Stimulated activated naive CD8-positive, alpha-beta T cell treated with anti-CD3 and anti-CD28 coated beads, Interleukin-15, amount 100 ng/mL, for 72 hours (primary cell): ENCODE measurements around the gene HSPB9.

Source experiments
- ATAC-seq: fragments of 150-1000 bp; cut with Tn5 transposase; 2 replicates; pipeline ENCODE4 v1.10.0; 2021; ENCODE audit warnings: mild to moderate bottlenecking, moderate library complexity
- DNase-seq, 2 donors: peaks; one replicate each; pipeline ENCODE4 v3.0.0; 2021 to 2022
- H3K27ac Mint-ChIP-seq, 2 donors: one replicate each; pipeline ENCODE4 v1.8.0; 2022; ENCODE audit warnings: mild to moderate bottlenecking in 2 of 2, mixed read lengths in 2 of 2, moderate library complexity in 2 of 2
- H3K27me3 Mint-ChIP-seq: one replicate; pipeline ENCODE4 v1.8.0; 2022; ENCODE audit warnings: mixed read lengths
- H3K4me1 Mint-ChIP-seq: one replicate; pipeline ENCODE4 v1.8.0; 2022; ENCODE audit warnings: mild to moderate bottlenecking, mixed read lengths
- H3K4me3 Mint-ChIP-seq, 2 donors: one replicate each; pipeline ENCODE4 v1.8.0; 2022; ENCODE audit warnings: mild to moderate bottlenecking in 2 of 2, mixed read lengths in 2 of 2, moderate library complexity in 1 of 2
- H3K9me3 Mint-ChIP-seq, 2 donors: one replicate each; pipeline ENCODE4 v1.8.0; 2022; ENCODE audit warnings: mixed read lengths in 2 of 2

HSPB9 gene

GRCh38 chr17:42122371-42123303 is at the start of gene HSPB9:
HSPB9 (plus strand) TSS chr17:42122804; CDS start chr17:42122851, 47 bp downstream.
- ATAC-seq: no peak
- H3K9me3 Mint-ChIP-seq: no peaks in the 10 kb centered on the region
- H3K4me3 Mint-ChIP-seq: peak within 1 kb of the TSS; percentile 78 to 81
- H3K27ac Mint-ChIP-seq: peak within 1 kb of the TSS; percentile 61 to 85
- DNase-seq: no peak
- no peaks in the 10 kb centered on the region for H3K27me3 Mint-ChIP-seq
- H3K4me1 Mint-ChIP-seq: peaks cover 36% of the 10 kb centered on the region

GRCh38 chr17:42075789-42076188 is 46.8 kb upstream of the HSPB9 start:
- H3K4me3 Mint-ChIP-seq: no peak overlapping the region
- H3K4me1 Mint-ChIP-seq: peaks cover 20% of the 10 kb centered on the region
- DNase-seq: no peak
- H3K27me3 Mint-ChIP-seq: peaks cover 28% of the 10 kb centered on the region
- no peak for ATAC-seq
- no peak overlapping the region for H3K27ac Mint-ChIP-seq
- H3K9me3 Mint-ChIP-seq: no peaks in the 10 kb centered on the region

- no peaks in the 10 kb centered on the region for H3K9me3 Mint-ChIP-seq
- no peak overlapping the region for H3K4me3 Mint-ChIP-seq
- ATAC-seq: no peak
- no peak for DNase-seq
- H3K4me1 Mint-ChIP-seq: peaks cover 12% of the 10 kb centered on the region
- H3K27me3 Mint-ChIP-seq: peaks cover 18% of the 10 kb centered on the region
- no peak overlapping the region for H3K27ac Mint-ChIP-seq
Observed at GRCh38 chr17:42076797-42077559, 45.6 kb upstream of the HSPB9 start.

- Mint-ChIP-seq H3K9me3 (no peaks in the 10 kb centered on the region), H3K27me3 (peaks cover 15% of the 10 kb centered on the region), H3K4me1 (peaks cover 9% of the 10 kb centered on the region), H3K4me3 (no peak overlapping the region), H3K27ac (no peak overlapping the region)
- ATAC-seq: no peak
- no peak for DNase-seq
Observed at GRCh38 chr17:42077755-42078154, 44.8 kb upstream of the HSPB9 start.

- Mint-ChIP-seq H3K4me3 (no peak overlapping the region), H3K27ac (no peak overlapping the region), H3K27me3 (peaks cover 7% of the 10 kb centered on the region), H3K4me1 (peaks cover 1% of the 10 kb centered on the region), H3K9me3 (no peaks in the 10 kb centered on the region)
- DNase-seq (no peak), ATAC-seq (no peak)
Observed at GRCh38 chr17:42078396-42079043, 44.1 kb upstream of the HSPB9 start.

GRCh38 chr17:42079541-42079940 is 43.1 kb upstream of the HSPB9 start:
- DNase-seq (no peak), ATAC-seq (no peak)
- no peak overlapping the region for H3K27ac Mint-ChIP-seq
- H3K4me1 Mint-ChIP-seq: no peaks in the 10 kb centered on the region
- H3K9me3 Mint-ChIP-seq: no peaks in the 10 kb centered on the region
- H3K4me3 Mint-ChIP-seq: no peak overlapping the region
- H3K27me3 Mint-ChIP-seq: no peaks in the 10 kb centered on the region

- Mint-ChIP-seq H3K27ac (no peak overlapping the region), H3K27me3 (no peaks in the 10 kb centered on the region), H3K4me3 (no peak overlapping the region), H3K4me1 (no peaks in the 10 kb centered on the region), H3K9me3 (no peaks in the 10 kb centered on the region)
- ATAC-seq (no peak), DNase-seq (no peak)
Observed at GRCh38 chr17:42081516-42082129, 41.0 kb upstream of the HSPB9 start.

- Mint-ChIP-seq H3K4me3 (no peak overlapping the region), H3K27me3 (peaks cover 16% of the 10 kb centered on the region), H3K4me1 (no peaks in the 10 kb centered on the region), H3K27ac (no peak overlapping the region), H3K9me3 (no peaks in the 10 kb centered on the region)
- ATAC-seq (no peak), DNase-seq (no peak)
Observed at GRCh38 chr17:42087042-42087701, 35.4 kb upstream of the HSPB9 start.

GRCh38 chr17:42087736-42088705 is 34.6 kb upstream of the HSPB9 start:
- H3K4me1 Mint-ChIP-seq: no peaks in the 10 kb centered on the region
- no peak for DNase-seq
- no peak overlapping the region for H3K27ac Mint-ChIP-seq
- peaks cover 23% of the 10 kb centered on the region for H3K27me3 Mint-ChIP-seq
- no peak overlapping the region for H3K4me3 Mint-ChIP-seq
- ATAC-seq: no peak
- H3K9me3 Mint-ChIP-seq: no peaks in the 10 kb centered on the region

- ATAC-seq: no peak
- H3K27me3 Mint-ChIP-seq: peaks cover 23% of the 10 kb centered on the region
- no peak for DNase-seq
- no peaks in the 10 kb centered on the region for H3K9me3 Mint-ChIP-seq
- no peaks in the 10 kb centered on the region for H3K4me1 Mint-ChIP-seq
- no peak overlapping the region for H3K27ac Mint-ChIP-seq
- H3K4me3 Mint-ChIP-seq: no peak overlapping the region
Observed at GRCh38 chr17:42088736-42089135, 33.9 kb upstream of the HSPB9 start.

- no peaks in the 10 kb centered on the region for H3K4me1 Mint-ChIP-seq
- H3K4me3 Mint-ChIP-seq: no peak overlapping the region
- no peak overlapping the region for H3K27ac Mint-ChIP-seq
- DNase-seq (no peak), ATAC-seq (no peak)
- peaks cover 42% of the 10 kb centered on the region for H3K27me3 Mint-ChIP-seq
- no peaks in the 10 kb centered on the region for H3K9me3 Mint-ChIP-seq
Observed at GRCh38 chr17:42090964-42091790, 31.4 kb upstream of the HSPB9 start.

GRCh38 chr17:42092939-42093338 is 29.7 kb upstream of the HSPB9 start:
- DNase-seq (no peak), ATAC-seq (no peak)
- Mint-ChIP-seq H3K4me1 (peaks cover 11% of the 10 kb centered on the region), H3K4me3 (no peak overlapping the region), H3K9me3 (no peaks in the 10 kb centered on the region), H3K27me3 (peaks cover 60% of the 10 kb centered on the region), H3K27ac (peak overlapping the region in 1 of 2 donors; percentile 73)

GRCh38 chr17:42094375-42095069 is 28.1 kb upstream of the HSPB9 start:
- DNase-seq (no peak), ATAC-seq (no peak)
- Mint-ChIP-seq H3K4me3 (no peak overlapping the region), H3K4me1 (peaks cover 20% of the 10 kb centered on the region), H3K9me3 (no peaks in the 10 kb centered on the region), H3K27ac (no peak overlapping the region), H3K27me3 (peaks cover 54% of the 10 kb centered on the region)
